ENCODE measurements around the gene BZW2. TPM values are rescaled to one million over a fixed set of nuclear protein-coding genes. Genes with fewer than 3 reads are reported as not detected.

BZW2 gene
- total RNA-seq, 2 donors from 2014 or later: 19.5 to 40.9 TPM

DNA sequence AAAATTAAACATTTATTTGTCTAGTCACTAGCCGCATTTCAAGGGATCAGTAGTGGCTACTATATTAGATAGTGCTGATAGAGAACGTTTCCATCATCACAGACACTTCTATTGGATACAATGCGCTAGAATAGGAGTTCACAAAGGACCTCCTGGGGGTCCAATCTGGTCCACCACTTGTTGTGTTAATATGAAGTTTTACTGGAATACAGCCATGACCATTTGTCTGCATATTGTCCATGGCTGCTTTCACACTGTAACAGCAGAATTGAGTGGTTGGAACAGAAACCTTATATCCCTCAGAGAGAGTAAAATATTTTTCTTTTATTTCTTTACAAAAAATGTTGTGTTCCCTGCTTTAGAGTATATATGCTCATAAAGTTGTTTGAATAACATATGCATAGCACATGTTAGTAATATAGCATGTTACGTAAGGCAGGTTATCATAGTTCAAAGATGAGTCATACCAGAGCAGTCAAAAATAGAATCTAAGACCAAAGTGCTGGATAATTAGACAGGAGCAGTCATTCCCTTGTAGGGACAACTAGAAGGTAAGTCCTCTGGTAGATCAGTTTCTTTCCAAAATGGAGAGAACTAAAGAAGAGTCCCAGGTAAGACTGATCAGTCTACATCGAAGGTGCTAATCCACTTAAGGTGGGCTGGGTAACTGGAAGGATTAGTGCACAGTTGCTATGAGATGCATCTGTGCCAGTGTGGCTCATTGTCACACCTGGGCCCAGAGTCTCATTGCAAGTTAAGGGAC is 14.9 kb downstream of the BZW2 start:
- ATAC-seq (ENCODE audit: insufficient number of reproducible peaks, low FRiP score, low read depth) (no peak), DNase-seq (ENCODE audit: low spot score) (no peak)
- H3K27ac ChIP-seq: no peak overlapping the region
- no peaks in the 10 kb centered on the region for H3K9me3 ChIP-seq
- no peaks in the 10 kb centered on the region for H3K36me3 ChIP-seq
- TF ChIP-seq, protein P1, sequence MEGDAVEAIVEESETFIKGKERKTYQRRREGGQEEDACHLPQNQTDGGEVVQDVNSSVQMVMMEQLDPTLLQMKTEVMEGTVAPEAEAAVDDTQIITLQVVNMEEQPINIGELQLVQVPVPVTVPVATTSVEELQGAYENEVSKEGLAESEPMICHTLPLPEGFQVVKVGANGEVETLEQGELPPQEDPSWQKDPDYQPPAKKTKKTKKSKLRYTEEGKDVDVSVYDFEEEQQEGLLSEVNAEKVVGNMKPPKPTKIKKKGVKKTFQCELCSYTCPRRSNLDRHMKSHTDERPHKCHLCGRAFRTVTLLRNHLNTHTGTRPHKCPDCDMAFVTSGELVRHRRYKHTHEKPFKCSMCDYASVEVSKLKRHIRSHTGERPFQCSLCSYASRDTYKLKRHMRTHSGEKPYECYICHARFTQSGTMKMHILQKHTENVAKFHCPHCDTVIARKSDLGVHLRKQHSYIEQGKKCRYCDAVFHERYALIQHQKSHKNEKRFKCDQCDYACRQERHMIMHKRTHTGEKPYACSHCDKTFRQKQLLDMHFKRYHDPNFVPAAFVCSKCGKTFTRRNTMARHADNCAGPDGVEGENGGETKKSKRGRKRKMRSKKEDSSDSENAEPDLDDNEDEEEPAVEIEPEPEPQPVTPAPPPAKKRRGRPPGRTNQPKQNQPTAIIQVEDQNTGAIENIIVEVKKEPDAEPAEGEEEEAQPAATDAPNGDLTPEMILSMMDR (IDR thresholded peaks at IDR 0.05): no peak
- no peak overlapping the region for H3K4me3 ChIP-seq
- peaks cover 18% of the 10 kb centered on the region in 2 donors for H3K4me1 ChIP-seq (ENCODE audit: control insufficient read depth in 1 of 2, low read depth in 2 of 2)
- H3K27me3 ChIP-seq (replicated peaks; ENCODE audit: insufficient read depth): no peaks in the 10 kb centered on the region

DNA sequence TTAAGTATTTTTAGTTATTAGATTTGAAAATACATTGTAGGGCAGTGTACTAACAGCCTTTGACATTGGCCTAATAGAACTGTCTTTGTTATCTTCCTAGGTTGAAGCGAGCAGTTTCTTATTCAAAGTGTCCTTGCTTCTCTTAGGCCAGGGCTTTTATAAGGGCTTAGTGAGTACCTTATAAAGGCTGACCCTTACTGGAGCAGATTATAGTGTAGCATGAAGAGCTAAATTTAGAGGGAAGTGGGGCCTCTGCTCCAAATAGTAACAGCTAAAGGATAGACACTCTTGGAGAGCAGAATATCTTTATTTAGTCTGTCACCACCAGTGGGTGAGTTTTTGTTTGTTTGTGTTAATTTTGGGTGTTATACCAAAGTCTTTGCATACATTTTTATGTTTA is 15.9 kb downstream of the BZW2 start:
- TF ChIP-seq, protein P1 (IDR thresholded peaks at IDR 0.05): no peak
- H3K36me3 ChIP-seq: no peaks in the 10 kb centered on the region
- H3K27me3 ChIP-seq (replicated peaks; ENCODE audit: insufficient read depth): no peaks in the 10 kb centered on the region
- no peak overlapping the region for H3K4me3 ChIP-seq
- no peak for DNase-seq (ENCODE audit: low spot score)
- H3K9me3 ChIP-seq: no peaks in the 10 kb centered on the region
- peaks cover 18% of the 10 kb centered on the region in 2 donors for H3K4me1 ChIP-seq (ENCODE audit: control insufficient read depth in 1 of 2, low read depth in 2 of 2)
- H3K27ac ChIP-seq: no peak overlapping the region
- ATAC-seq (ENCODE audit: insufficient number of reproducible peaks, low FRiP score, low read depth): no peak

DNA sequence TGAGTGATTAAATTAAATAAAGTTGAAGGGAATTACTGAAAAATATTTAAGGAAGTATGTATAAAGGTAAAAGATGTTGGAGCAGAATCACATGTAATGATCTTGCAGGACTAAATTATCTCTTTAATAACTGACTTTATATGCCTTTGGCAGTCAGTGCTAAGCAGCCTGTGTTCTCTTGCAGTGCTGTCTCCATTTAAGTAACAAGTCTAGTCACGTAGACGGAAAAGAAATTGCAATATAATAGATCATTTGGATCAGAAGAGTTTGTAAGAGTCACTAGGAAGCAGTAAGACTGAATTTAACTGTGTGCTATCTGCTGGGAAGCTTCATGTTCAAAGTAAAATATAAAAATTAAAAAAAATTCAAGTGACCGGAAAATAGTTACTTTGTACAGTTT is 21.4 kb downstream of the BZW2 start:
- peaks cover 5 to 8% of the 10 kb centered on the region in 2 donors for H3K4me1 ChIP-seq (ENCODE audit: control insufficient read depth in 1 of 2, low read depth in 2 of 2)
- no peak overlapping the region for H3K4me3 ChIP-seq
- no peak overlapping the region for H3K27ac ChIP-seq
- TF ChIP-seq, protein P1 (IDR thresholded peaks at IDR 0.05): no peak
- no peaks in the 10 kb centered on the region for H3K36me3 ChIP-seq
- no peak for DNase-seq (ENCODE audit: low spot score)
- H3K27me3 ChIP-seq (replicated peaks; ENCODE audit: insufficient read depth): no peaks in the 10 kb centered on the region
- H3K9me3 ChIP-seq: no peaks in the 10 kb centered on the region
- no peak for ATAC-seq (ENCODE audit: insufficient number of reproducible peaks, low FRiP score, low read depth)

DNA sequence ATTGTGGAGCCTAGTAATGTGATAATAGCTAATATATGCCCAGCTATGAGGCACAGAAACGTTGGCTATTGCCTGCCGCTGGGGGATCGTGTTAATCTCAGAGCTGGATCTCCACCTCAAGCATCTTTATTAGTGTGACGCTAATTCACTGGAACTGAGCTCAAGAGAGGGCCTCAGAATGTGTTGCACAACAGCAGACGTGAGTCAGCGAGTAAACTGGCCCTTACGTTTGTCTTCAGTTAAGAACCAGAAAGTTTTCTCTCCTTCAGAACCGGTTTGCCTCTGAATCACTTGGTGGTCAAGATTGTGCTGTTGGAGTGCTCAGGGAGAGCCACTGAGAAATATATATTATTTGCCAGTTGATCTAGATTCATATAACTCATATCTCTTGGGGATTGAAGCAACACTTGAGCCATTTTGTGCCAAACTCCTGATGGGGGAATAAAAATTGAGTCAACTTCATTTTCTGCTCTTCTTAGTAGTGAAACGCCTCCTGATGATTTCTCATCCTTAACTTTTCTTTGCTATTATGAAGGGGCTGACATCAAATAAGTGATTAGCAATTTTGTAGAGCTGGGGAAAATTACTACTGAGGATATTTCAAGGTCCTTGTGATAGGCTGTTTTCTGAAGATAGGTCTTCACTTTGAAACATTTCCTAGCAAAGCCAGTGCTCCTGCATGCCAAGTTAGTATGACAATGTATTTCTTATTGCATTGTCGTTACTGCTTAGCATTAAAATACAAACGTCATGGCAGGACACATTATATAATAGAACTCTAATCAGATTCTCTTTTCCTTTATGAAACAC is 22.3 kb downstream of the BZW2 start:
- Histone ChIP-seq H3K27me3 (replicated peaks; ENCODE audit: insufficient read depth) (no peaks in the 10 kb centered on the region), H3K27ac (no peak overlapping the region), H3K36me3 (no peaks in the 10 kb centered on the region), H3K4me3 (no peak overlapping the region), H3K9me3 (no peaks in the 10 kb centered on the region), H3K4me1 (ENCODE audit: control insufficient read depth in 1 of 2, low read depth in 2 of 2) (no peaks in the 10 kb centered on the region)
- DNase-seq (ENCODE audit: low spot score) (no peak), ATAC-seq (ENCODE audit: insufficient number of reproducible peaks, low FRiP score, low read depth) (no peak)
- TF ChIP-seq, protein P1 (IDR thresholded peaks at IDR 0.05): no peak

DNA sequence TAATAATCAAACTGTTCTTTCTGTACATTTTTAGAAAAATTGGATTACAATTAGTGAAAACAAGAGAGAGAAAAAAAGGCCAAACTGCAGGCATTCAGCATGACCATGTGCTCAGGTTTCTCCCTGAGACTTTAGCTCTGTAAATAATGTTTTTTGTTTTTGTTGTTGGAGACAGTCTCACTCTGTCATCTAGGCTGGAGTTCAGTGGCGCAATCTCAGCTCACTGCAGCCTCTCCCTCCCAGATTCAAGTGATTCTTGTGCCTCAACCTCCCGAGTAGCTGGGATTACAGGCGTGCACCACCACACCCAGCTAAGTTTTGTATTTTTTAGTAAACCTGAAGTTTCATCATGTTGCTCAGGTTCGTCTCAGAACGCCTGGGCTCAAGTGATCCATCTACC is 23.0 kb downstream of the BZW2 start:
- H3K27ac ChIP-seq: no peak overlapping the region
- no peaks in the 10 kb centered on the region for H3K4me1 ChIP-seq (ENCODE audit: control insufficient read depth in 1 of 2, low read depth in 2 of 2)
- no peak for ATAC-seq (ENCODE audit: insufficient number of reproducible peaks, low FRiP score, low read depth)
- no peaks in the 10 kb centered on the region for H3K27me3 ChIP-seq (replicated peaks; ENCODE audit: insufficient read depth)
- no peak for DNase-seq (ENCODE audit: low spot score)
- no peaks in the 10 kb centered on the region for H3K9me3 ChIP-seq
- H3K4me3 ChIP-seq: no peak overlapping the region
- no peaks in the 10 kb centered on the region for H3K36me3 ChIP-seq
- TF ChIP-seq, protein P1 (IDR thresholded peaks at IDR 0.05): no peak
